Neuronal stem cell (in vitro differentiated cells): ENCODE measurements around the gene NRARP.

Source experiments
- DNase-seq: peaks from one replicate; pipeline ENCODE4 v3.0.0-alpha.2; 2013; ENCODE audit warnings: low spot score
- H2AFZ ChIP-seq: one replicate; pipeline ENCODE4 v1.6.1; 2013; ENCODE audit warnings: mild to moderate bottlenecking, low read length, inconsistent platforms
- H2AK5ac ChIP-seq: 2 replicates; pipeline ENCODE4 v1.6.1; 2013; ENCODE audit warnings: low read depth, mild to moderate bottlenecking, inconsistent platforms, low read length, moderate library complexity, mixed read lengths
- H2BK120ac ChIP-seq: 2 replicates; pipeline ENCODE4 v1.6.1; 2013; ENCODE audit warnings: low read depth, mild to moderate bottlenecking, inconsistent platforms, low read length, moderate library complexity, mixed read lengths
- H2BK12ac ChIP-seq: one replicate; pipeline ENCODE4 v1.6.1; 2013; ENCODE audit warnings: low read length, inconsistent platforms
- H2BK15ac ChIP-seq: 2 replicates; pipeline ENCODE4 v1.6.1; 2013; ENCODE audit warnings: mild to moderate bottlenecking, low read length, inconsistent platforms, mixed read lengths
- H2BK5ac ChIP-seq: one replicate; pipeline ENCODE4 v1.6.1; 2013; ENCODE audit warnings: inconsistent platforms, mild to moderate bottlenecking, low read length, moderate library complexity
- H3K14ac ChIP-seq: one replicate; pipeline ENCODE4 v1.6.1; 2013; ENCODE audit warnings: low read length, inconsistent platforms
- H3K18ac ChIP-seq: 2 replicates; pipeline ENCODE4 v1.6.1; 2013; ENCODE audit warnings: low read length, inconsistent platforms
- H3K23ac ChIP-seq: 2 replicates; pipeline ENCODE4 v1.6.1; 2013; ENCODE audit warnings: low read depth, mild to moderate bottlenecking, mixed read lengths, low read length, inconsistent platforms; ENCODE audit not compliant: poor library complexity
- H3K27ac ChIP-seq: replicated peaks from 3 replicates; pipeline ENCODE4 v1.5.1; 2013; ENCODE audit warnings: low read length, inconsistent platforms
- H3K27me3 ChIP-seq, 3 experiments: 2 replicates each; pipeline ENCODE4 v1.6.1; 2013; ENCODE audit warnings: low read length in 3 of 3, mild to moderate bottlenecking in 2 of 3, inconsistent platforms in 1 of 3, low read depth in 1 of 3, mixed read lengths in 1 of 3, moderate library complexity in 1 of 3; ENCODE audit not compliant: control insufficient read depth in 3 of 3, insufficient read depth in 3 of 3
- H3K36me3 ChIP-seq, 2 donors: replicated peaks in 1 of 2; 2 replicates each; pipeline ENCODE4 v1.6.1; 2013; ENCODE audit warnings: low read length in 2 of 2; ENCODE audit not compliant: control insufficient read depth in 2 of 2, insufficient read depth in 2 of 2
- H3K4ac ChIP-seq: 2 replicates; pipeline ENCODE4 v1.6.1; 2013; ENCODE audit warnings: inconsistent platforms, mild to moderate bottlenecking, low read length, moderate library complexity
- H3K4me1 ChIP-seq, 2 donors: 1 replicate in 1 of 2; 2 replicates in 1 of 2; pipeline ENCODE4 v1.6.1; 2013; ENCODE audit warnings: low read length in 2 of 2, low read depth in 1 of 2; ENCODE audit not compliant: control insufficient read depth in 2 of 2, insufficient read depth in 1 of 2
- H3K4me2 ChIP-seq: one replicate; pipeline ENCODE4 v1.6.1; 2013; ENCODE audit warnings: mild to moderate bottlenecking, low read length, inconsistent platforms; ENCODE audit not compliant: insufficient read depth, poor library complexity, severe bottlenecking
- H3K4me3 ChIP-seq, 2 donors: 2 replicates each; pipeline ENCODE4 v1.5.1; 2013; ENCODE audit warnings: low read length in 2 of 2, mild to moderate bottlenecking in 2 of 2, inconsistent platforms in 1 of 2, moderate library complexity in 1 of 2
- H3K79me1 ChIP-seq: one replicate; pipeline ENCODE4 v1.6.1; 2013; ENCODE audit warnings: low read depth, mild to moderate bottlenecking, inconsistent platforms, low read length, moderate library complexity
- H3K9ac ChIP-seq: one replicate; pipeline ENCODE4 v1.6.1; 2013; ENCODE audit warnings: mild to moderate bottlenecking, low read depth, low read length, inconsistent platforms; ENCODE audit not compliant: poor library complexity
- H3K9me3 ChIP-seq, 2 donors: replicated peaks in 1 of 2; 2 replicates each; pipeline versions ENCODE3 to v1.6.1; 2013; ENCODE audit warnings: low read length in 2 of 2, mild to moderate bottlenecking in 2 of 2, inconsistent platforms in 1 of 2, low read depth in 1 of 2, mixed read lengths in 1 of 2, moderate library complexity in 1 of 2; ENCODE audit not compliant: control insufficient read depth in 2 of 2, insufficient read depth in 1 of 2
- H4K8ac ChIP-seq: one replicate; pipeline ENCODE4 v1.6.1; 2013; ENCODE audit warnings: low read depth, mild to moderate bottlenecking, inconsistent platforms, low read length, moderate library complexity
- H4K91ac ChIP-seq: one replicate; pipeline ENCODE4 v1.6.1; 2013; ENCODE audit warnings: low read length, low read depth, mild to moderate bottlenecking, inconsistent platforms; ENCODE audit not compliant: poor library complexity
- WGBS, 2 donors: extraction: QIAGEN DNeasy Blood & Tissue Kit; methylation state at CpG; one replicate each; pipeline ENCODE4 v1.1.7; 2013; ENCODE audit warnings: missing lambda C conversion rate in 2 of 2, mixed read lengths in 1 of 2; ENCODE audit not compliant: insufficient read length in 2 of 2, insufficient replicate concordance in 1 of 2; ENCODE audit errors: extremely low coverage in 2 of 2; 5-methylcytosine and 5-hydroxymethylcytosine counted together

The NRARP gene

GRCh38 chr9:137272241-137273094 lies 29.6 kb downstream of the NRARP start:
- H3K4me2 ChIP-seq, result no peak overlapping the region
- H4K8ac ChIP-seq, result no peak overlapping the region
- no peak overlapping the region for H2BK12ac ChIP-seq
- H4K91ac ChIP-seq, result no peak overlapping the region
- WGBS, 2 donors, result no CpG with 5 or more reads among the region's 39 CpGs
- no peak overlapping the region for H2AK5ac ChIP-seq
- no peak overlapping the region for H3K4ac ChIP-seq
- H3K9ac ChIP-seq, result peak overlapping the region; percentile 63
- no peaks in the 10 kb centered on the region for H3K27me3 ChIP-seq
- H3K4me1 ChIP-seq, result peaks cover 10 to 14% of the 10 kb centered on the region in 2 donors
- H3K27ac ChIP-seq, result peak overlapping the region; percentile 14
- peaks cover 26 to 59% of the 10 kb centered on the region in 2 donors for H3K36me3 ChIP-seq
- no peak for DNase-seq
- peak overlapping the region; percentile 71 for H2BK5ac ChIP-seq
- peak overlapping the region; percentile 80 for H3K23ac ChIP-seq
- no peak overlapping the region for H2AFZ ChIP-seq
- H3K18ac ChIP-seq, result no peak overlapping the region
- no peak overlapping the region for H2BK120ac ChIP-seq
- H2BK15ac ChIP-seq, result no peak overlapping the region
- no peak overlapping the region for H3K14ac ChIP-seq
- H3K4me3 ChIP-seq, result peak overlapping the region in 1 of 2 donors; percentile 18
- no peaks in the 10 kb centered on the region for H3K9me3 ChIP-seq
- peaks cover 4% of the 10 kb centered on the region for H3K79me1 ChIP-seq

- Histone ChIP-seq H2BK5ac (no peak overlapping the region), H3K79me1 (peaks cover 4% of the 10 kb centered on the region), H2BK120ac (no peak overlapping the region), H3K4me2 (peak overlapping the region; percentile 11), H3K14ac (no peak overlapping the region), H3K4ac (no peak overlapping the region), H2BK15ac (no peak overlapping the region), H4K8ac (no peak overlapping the region), H3K4me1 (peaks cover 2 to 7% of the 10 kb centered on the region in 2 donors), H3K27me3 (no peaks in the 10 kb centered on the region), H2BK12ac (no peak overlapping the region), H2AK5ac (no peak overlapping the region), H3K4me3 (no peak overlapping the region), H3K27ac (no peak overlapping the region), H3K9me3 (no peaks in the 10 kb centered on the region), H3K23ac (no peak overlapping the region), H3K18ac (no peak overlapping the region), H2AFZ (no peak overlapping the region), H3K9ac (no peak overlapping the region), H4K91ac (no peak overlapping the region), H3K36me3 (peaks cover 31 to 66% of the 10 kb centered on the region in 2 donors)
- no peak for DNase-seq
- no CpG with 5 or more reads among the region's 3 CpGs for WGBS, 2 donors
These were observed 30.4 kb downstream of the NRARP start for GRCh38 chr9:137271696-137272076.

GRCh38 chr9:137270929-137271695 lies 31.0 kb downstream of the NRARP start:
- Histone ChIP-seq H3K27ac (no peak overlapping the region), H3K4me3 (no peak overlapping the region), H2BK5ac (no peak overlapping the region), H3K4me2 (no peak overlapping the region), H3K36me3 (peaks cover 34 to 72% of the 10 kb centered on the region in 2 donors), H3K18ac (no peak overlapping the region), H2BK15ac (no peak overlapping the region), H3K4me1 (peaks cover 0 to 3% of the 10 kb centered on the region in 2 donors), H2AK5ac (no peak overlapping the region), H3K14ac (no peak overlapping the region), H4K91ac (no peak overlapping the region), H2BK12ac (no peak overlapping the region), H3K4ac (no peak overlapping the region), H3K9me3 (no peaks in the 10 kb centered on the region), H2AFZ (no peak overlapping the region), H3K27me3 (no peaks in the 10 kb centered on the region), H4K8ac (no peak overlapping the region), H2BK120ac (no peak overlapping the region), H3K9ac (no peak overlapping the region), H3K79me1 (peaks cover 5% of the 10 kb centered on the region), H3K23ac (peak overlapping the region; percentile 73)
- WGBS, 2 donors, result no CpG with 5 or more reads among the region's 32 CpGs
- DNase-seq, result no peak

- H3K27ac ChIP-seq, result no peak overlapping the region
- H3K36me3 ChIP-seq, result peaks cover 41 to 89% of the 10 kb centered on the region in 2 donors
- peaks cover 8% of the 10 kb centered on the region for H3K79me1 ChIP-seq
These were observed 32.8 kb downstream of the NRARP start for GRCh38 chr9:137269231-137269772.

More at GRCh38 chr9:137269231-137269772, 32.8 kb downstream of the NRARP start:
- H3K23ac ChIP-seq, result no peak overlapping the region
- H3K18ac ChIP-seq, result no peak overlapping the region
- no peak overlapping the region for H3K4me3 ChIP-seq
- H3K4ac ChIP-seq, result no peak overlapping the region
- H2BK120ac ChIP-seq, result no peak overlapping the region
- no peak for DNase-seq
- H2AFZ ChIP-seq, result no peak overlapping the region
- no peak overlapping the region for H3K4me2 ChIP-seq
- no peaks in the 10 kb centered on the region for H3K27me3 ChIP-seq
- no peak overlapping the region for H2BK5ac ChIP-seq
- H3K14ac ChIP-seq, result no peak overlapping the region
- no peak overlapping the region for H4K8ac ChIP-seq
- no peak overlapping the region for H2BK12ac ChIP-seq
- no peak overlapping the region for H4K91ac ChIP-seq
- no peaks in the 10 kb centered on the region for H3K4me1 ChIP-seq
- no peak overlapping the region for H2BK15ac ChIP-seq
- no peak overlapping the region for H3K9ac ChIP-seq
- WGBS, 2 donors, result no CpG with 5 or more reads among the region's 17 CpGs
- H3K9me3 ChIP-seq, result no peaks in the 10 kb centered on the region
- H2AK5ac ChIP-seq, result no peak overlapping the region
